Endothelial cell (in vitro differentiated cells): ENCODE results near the gene ITK. TPM values are rescaled to one million over a fixed set of nuclear protein-coding genes. Genes with fewer than 3 reads are reported as not detected.

Experiments
- DNase-seq: peaks from one replicate; pipeline ENCODE4 v3.0.0; 2021; ENCODE audit warnings: low spot score
- H3K27ac Mint-ChIP-seq: one replicate; pipeline ENCODE4 v1.8.0; 2021; ENCODE audit warnings: mixed read lengths, inconsistent platforms; ENCODE audit not compliant: unreplicated experiment
- H3K27me3 Mint-ChIP-seq: one replicate; pipeline ENCODE4 v1.8.0; 2021; ENCODE audit warnings: mild to moderate bottlenecking, moderate library complexity, mixed read lengths, inconsistent platforms; ENCODE audit not compliant: unreplicated experiment
- H3K36me3 Mint-ChIP-seq: one replicate; pipeline ENCODE4 v1.8.0; 2021; ENCODE audit warnings: mild to moderate bottlenecking, low read depth, mixed read lengths, inconsistent platforms; ENCODE audit not compliant: unreplicated experiment
- H3K4me1 Mint-ChIP-seq: one replicate; pipeline ENCODE4 v1.8.0; 2021; ENCODE audit warnings: mild to moderate bottlenecking, mixed read lengths, inconsistent platforms; ENCODE audit not compliant: unreplicated experiment
- H3K4me3 Mint-ChIP-seq: one replicate; pipeline ENCODE4 v1.8.0; 2021; ENCODE audit warnings: mild to moderate bottlenecking, mixed read lengths, inconsistent platforms; ENCODE audit not compliant: unreplicated experiment
- H3K9me3 Mint-ChIP-seq: one replicate; pipeline ENCODE4 v1.8.0; 2021; ENCODE audit warnings: mixed read lengths, inconsistent platforms; ENCODE audit not compliant: unreplicated experiment
- total RNA-seq: library from RNA; stranded (reverse); fragmentation: NEBNext Ultra II Directional; extraction: Animal tissue kit (Norgen Biotek cat#: 25700); gene quantifications from one replicate; pipeline ENCODE4 v1.2.1, GENCODE V29; 2021; ENCODE audit not compliant: unreplicated experiment
- TF ChIP-seq, protein P1 (sequence below): fragments of 200-600 bp; sonication (generic); IDR thresholded peaks from one replicate; pipeline ENCODE4 v1.5.0; 2021; ENCODE audit warnings: antibody characterized with exemption; ENCODE audit not compliant: unreplicated experiment

Gene ITK
- total RNA-seq, 1 donor from 2014 or later: not detected

DNA sequence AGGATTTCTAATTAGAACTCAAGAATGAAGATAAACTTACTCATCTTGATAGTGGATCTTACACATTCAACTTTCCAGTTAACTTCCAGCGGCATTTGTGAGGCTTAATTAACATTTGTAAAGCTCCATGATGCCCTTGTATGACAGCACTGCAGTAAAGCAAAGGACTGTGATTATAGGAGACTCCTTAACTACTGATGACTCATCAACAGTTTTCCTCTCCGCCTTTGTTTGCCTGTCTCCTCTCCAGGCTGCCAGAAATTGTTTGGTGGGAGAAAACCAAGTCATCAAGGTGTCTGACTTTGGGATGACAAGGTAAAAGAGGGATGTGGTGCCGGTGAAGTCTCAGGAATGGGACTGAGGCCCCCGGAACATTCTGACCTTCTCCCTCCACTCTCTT, 64.8 kb downstream of the ITK start:
- DNase-seq: no peak
- Mint-ChIP-seq H3K36me3 (no peaks in the 10 kb centered on the region), H3K27ac (no peak overlapping the region), H3K4me1 (no peaks in the 10 kb centered on the region), H3K27me3 (peaks cover 2% of the 10 kb centered on the region), H3K4me3 (no peak overlapping the region), H3K9me3 (no peaks in the 10 kb centered on the region)
- TF ChIP-seq, protein P1, sequence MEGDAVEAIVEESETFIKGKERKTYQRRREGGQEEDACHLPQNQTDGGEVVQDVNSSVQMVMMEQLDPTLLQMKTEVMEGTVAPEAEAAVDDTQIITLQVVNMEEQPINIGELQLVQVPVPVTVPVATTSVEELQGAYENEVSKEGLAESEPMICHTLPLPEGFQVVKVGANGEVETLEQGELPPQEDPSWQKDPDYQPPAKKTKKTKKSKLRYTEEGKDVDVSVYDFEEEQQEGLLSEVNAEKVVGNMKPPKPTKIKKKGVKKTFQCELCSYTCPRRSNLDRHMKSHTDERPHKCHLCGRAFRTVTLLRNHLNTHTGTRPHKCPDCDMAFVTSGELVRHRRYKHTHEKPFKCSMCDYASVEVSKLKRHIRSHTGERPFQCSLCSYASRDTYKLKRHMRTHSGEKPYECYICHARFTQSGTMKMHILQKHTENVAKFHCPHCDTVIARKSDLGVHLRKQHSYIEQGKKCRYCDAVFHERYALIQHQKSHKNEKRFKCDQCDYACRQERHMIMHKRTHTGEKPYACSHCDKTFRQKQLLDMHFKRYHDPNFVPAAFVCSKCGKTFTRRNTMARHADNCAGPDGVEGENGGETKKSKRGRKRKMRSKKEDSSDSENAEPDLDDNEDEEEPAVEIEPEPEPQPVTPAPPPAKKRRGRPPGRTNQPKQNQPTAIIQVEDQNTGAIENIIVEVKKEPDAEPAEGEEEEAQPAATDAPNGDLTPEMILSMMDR: no peak

GRCh38 chr5:157245886-157246285, 65.2 kb downstream of the ITK start:
- no peaks in the 10 kb centered on the region for H3K9me3 Mint-ChIP-seq
- no peaks in the 10 kb centered on the region for H3K4me1 Mint-ChIP-seq
- H3K36me3 Mint-ChIP-seq: no peaks in the 10 kb centered on the region
- peaks cover 2% of the 10 kb centered on the region for H3K27me3 Mint-ChIP-seq
- TF ChIP-seq, protein P1: no peak
- no peak for DNase-seq
- H3K4me3 Mint-ChIP-seq: no peak overlapping the region
- H3K27ac Mint-ChIP-seq: no peak overlapping the region

GRCh38 chr5:157247267-157247666, 66.6 kb downstream of the ITK start:
- Mint-ChIP-seq H3K9me3 (no peaks in the 10 kb centered on the region), H3K27ac (no peak overlapping the region), H3K27me3 (no peaks in the 10 kb centered on the region), H3K4me3 (no peak overlapping the region), H3K36me3 (no peaks in the 10 kb centered on the region), H3K4me1 (no peaks in the 10 kb centered on the region)
- DNase-seq: no peak
- TF ChIP-seq, protein P1: no peak

GRCh38 chr5:157248821-157249470, 68.3 kb downstream of the ITK start:
- Mint-ChIP-seq H3K27me3 (no peaks in the 10 kb centered on the region), H3K4me3 (no peak overlapping the region), H3K9me3 (no peaks in the 10 kb centered on the region), H3K27ac (no peak overlapping the region), H3K36me3 (no peaks in the 10 kb centered on the region), H3K4me1 (no peaks in the 10 kb centered on the region)
- DNase-seq: no peak
- TF ChIP-seq, protein P1: no peak

- TF ChIP-seq, protein P1: no peak
- Mint-ChIP-seq H3K4me1 (no peaks in the 10 kb centered on the region), H3K4me3 (no peak overlapping the region), H3K27ac (no peak overlapping the region), H3K36me3 (no peaks in the 10 kb centered on the region), H3K27me3 (no peaks in the 10 kb centered on the region), H3K9me3 (no peaks in the 10 kb centered on the region)
- no peak for DNase-seq
Measured at GRCh38 chr5:157252711-157253465, 72.2 kb downstream of the ITK start.
